Ramos (cell line): ENCODE measurements around the gene LSM11.

Experiments
- in situ Hi-C: fragments of 300-500 bp; cut with MboI; formaldehyde crosslinking; loops from one replicate; pipeline ENCODE4 v1.14.3; 2022; ENCODE audit warnings: low sequenced_read_pairs; ENCODE audit not compliant: unreplicated experiment

Gene LSM11

DNA sequence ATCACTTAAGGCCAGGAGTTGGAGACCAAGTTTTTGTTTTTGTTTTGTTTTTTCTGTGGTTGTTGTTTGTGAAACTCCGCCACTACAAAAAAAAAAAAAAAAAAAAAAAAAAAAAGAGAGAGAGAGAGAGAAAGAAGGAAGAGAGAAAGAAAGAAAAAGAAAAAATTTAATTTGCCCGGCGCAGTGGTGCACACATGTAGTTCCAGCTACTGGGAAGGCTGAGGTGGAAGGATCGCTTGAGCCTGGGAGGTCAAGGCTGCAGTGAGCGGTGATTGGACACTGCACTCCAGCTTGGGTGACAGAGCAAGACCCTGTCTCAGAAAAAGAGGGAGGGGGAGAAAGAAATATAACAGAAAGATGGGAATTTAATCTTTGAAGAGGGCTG lies 11.4 kb upstream of the LSM11 start:
- in situ Hi-C loops: no loop called here

DNA sequence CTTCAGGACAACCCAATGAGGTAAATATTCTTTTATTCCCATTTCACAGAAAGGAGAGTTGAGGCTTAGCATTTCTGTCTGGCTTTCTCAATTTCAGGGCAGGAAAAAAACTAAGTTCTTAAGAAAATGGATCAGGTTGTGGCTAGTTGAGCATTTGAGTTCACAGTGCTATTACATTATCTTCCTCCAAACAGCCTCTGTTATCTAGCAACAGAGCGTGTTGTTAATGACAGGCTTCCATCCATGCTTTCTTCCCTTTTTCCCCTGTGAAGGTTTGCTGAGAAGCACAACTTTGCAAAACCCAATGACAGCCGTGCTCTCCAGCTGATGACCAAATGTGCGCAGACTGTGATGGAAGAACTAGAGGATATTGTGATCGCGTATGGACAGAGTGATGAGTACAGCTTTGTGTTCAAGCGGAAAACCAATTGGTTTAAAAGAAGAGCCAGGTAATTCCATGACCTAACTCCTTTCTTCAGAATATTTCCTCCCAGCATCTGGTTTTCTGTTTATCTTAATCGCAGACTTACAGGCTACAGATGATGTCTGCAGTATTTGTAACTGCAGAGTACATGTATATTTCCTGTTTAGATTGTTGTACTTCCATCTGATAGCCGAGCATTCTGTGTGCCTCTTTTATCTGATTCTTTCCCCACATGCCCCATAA lies 10.8 kb upstream of the LSM11 start:
- in situ Hi-C loops: no loop called here

GRCh38 chr5:157734436-157734835 lies 9.1 kb upstream of the LSM11 start:
- in situ Hi-C loops: no loop called here

- in situ Hi-C loops: no loop called here
These were observed 7.5 kb upstream of the LSM11 start for GRCh38 chr5:157735991-157736390.

DNA sequence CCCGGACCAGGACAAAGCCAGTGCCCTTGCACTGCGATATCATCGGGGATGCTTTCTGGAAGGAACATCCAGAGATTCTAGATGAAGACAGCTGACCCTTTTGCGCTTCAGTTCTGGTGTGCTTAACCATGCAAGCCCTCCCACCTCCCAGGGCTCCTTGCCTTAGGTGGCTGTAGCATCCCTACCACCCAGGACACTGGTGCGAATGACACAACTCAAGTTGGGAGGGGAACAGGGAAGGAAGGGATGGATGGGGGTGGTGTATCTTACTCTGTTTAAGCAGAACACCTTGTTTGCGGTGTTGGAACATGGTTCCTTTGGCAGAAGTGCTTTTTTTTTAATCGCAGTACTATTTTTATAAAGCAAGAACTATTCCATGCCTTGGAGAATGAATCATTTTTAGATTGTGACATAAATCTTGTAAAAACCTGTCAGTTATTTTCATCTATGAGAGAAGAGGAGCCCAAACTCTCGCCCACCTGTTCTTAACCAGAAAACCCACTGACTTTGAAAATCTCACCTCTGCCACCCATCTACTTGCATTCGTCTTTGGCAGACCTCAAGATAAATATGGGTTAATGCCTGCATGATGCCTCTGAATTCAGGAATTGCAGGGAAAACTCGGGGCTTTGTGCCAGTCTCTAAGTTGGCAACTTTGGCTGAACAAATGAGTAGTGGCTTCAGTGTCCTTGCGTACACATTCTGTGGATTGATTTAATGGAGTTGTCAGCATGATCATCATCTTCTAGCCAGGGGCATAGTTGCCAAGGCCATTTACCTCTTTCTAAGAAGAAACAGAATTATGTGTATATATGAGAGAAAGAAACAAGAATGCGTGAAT lies 3.9 kb upstream of the LSM11 start:
- in situ Hi-C loops: loop anchor here (10.0 kb wide), 1 partner anchor 405 kb away; no protein-coding TSS in a partner anchor

- in situ Hi-C loops: loop anchor here (10.0 kb wide), 1 partner anchor 405 kb away; no protein-coding TSS in a partner anchor
These were observed 3.3 kb upstream of the LSM11 start for GRCh38 chr5:157740229-157740610.

- in situ Hi-C loops: loop anchor here (10.0 kb wide), 1 partner anchor 406 kb away; no protein-coding TSS in a partner anchor
These were observed 2.4 kb upstream of the LSM11 start for GRCh38 chr5:157741131-157741530.

- in situ Hi-C loops: loop anchor here (10.0 kb wide), 1 partner anchor 410 kb away; no protein-coding TSS in a partner anchor
These were observed 819 bp downstream of the LSM11 start for GRCh38 chr5:157744051-157745011.

DNA sequence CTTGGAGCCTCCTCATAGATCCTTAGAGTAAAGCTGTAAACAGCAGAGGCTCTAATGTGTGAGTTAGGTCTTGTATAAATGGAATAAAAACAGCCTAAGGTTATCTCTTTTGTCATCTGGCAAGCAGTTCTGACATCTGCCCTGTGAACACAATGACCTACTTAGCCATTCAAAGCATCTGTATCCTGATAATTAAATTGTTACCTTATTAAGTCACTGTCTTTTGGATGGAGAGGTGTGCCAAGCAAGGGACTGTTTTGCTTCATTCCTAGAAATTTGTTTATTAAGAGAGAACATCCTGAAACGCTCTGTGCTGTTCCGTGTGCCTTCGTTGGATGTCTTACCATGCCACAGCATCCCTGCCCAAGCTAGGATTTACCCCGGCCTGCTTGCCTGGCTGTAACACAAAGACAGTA lies 1.5 kb downstream of the LSM11 start:
- in situ Hi-C loops: loop anchor here (10.0 kb wide), 1 partner anchor 410 kb away; no protein-coding TSS in a partner anchor

GRCh38 chr5:157747173-157747740 lies 3.7 kb downstream of the LSM11 start:
- in situ Hi-C loops: loop anchor here (10.0 kb wide), 1 partner anchor 412 kb away; no protein-coding TSS in a partner anchor

DNA sequence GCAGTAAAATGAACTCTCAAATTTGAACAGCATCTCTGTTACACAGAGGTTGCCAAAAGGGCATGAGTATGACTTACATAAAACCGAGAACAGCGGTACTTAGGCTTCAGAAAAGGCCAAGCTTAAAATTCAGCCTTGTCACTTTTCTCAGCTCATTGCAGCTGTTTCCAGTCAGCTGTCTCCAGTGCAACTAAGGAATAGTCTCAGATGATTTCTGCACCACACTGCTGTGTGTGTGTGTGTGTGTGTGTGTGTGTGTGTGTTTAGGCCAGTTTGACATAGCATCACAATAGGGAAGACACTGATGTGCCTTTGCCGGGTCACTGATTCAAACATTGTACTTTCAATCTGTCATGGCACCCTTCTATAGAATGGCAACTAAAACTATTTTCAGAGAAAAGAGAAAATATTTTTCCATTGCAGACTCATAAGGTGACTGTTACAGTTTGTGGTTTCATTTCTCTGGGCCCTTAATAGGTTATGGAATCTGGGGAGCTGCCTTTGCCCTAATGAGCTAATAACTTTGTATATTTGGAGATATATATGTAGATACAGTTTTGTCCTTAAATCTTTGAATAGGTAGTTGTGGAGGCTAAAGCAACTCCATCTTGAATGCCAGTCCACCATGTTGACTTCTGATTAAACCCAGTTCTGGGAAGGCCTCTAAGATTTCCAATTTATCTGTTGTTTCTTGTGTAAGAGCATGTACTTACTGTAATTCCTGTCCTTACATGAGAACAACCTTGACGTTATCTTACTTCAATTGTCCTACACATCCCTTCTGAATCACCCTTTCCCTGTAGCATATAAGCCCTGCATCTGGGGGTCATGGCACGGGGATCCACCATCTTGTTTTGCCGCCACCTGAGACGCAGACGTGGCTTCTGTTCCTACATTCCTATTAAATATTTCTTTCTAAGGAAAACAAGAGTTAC lies 4.5 kb downstream of the LSM11 start:
- in situ Hi-C loops: loop anchor here (10.0 kb wide), 1 partner anchor 413 kb away; no protein-coding TSS in a partner anchor

DNA sequence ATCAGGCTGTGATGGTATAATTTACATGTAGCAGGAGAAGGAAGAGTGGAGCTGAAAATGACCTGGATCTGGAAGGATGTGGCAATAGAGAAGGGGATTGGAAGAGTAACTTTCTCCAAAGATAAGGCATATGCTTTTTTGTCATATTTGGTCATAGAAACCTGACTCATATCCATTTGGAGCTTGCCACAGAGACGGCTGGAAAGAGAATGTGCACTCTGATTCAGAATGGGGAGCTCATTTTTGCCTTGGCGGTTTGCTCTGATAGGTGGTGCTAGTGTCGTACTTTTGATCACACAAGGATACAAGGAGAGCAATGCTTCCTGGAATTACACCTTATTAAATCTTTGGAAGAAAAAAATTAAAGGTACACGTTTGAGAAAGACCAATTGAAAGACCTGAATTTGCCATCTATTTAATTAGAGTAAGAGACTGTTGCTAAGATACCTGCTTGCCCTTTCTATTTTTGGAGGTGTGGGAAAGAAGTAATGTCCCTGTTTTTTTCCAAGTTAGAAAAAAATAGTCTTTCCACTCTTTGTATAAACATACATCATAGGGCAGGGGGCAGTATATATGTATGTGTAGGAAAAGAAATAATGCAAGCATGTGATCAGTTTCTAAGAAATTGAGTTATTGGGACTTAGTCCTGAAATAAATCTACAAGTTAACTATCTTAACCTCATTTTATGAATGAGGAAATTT lies 5.4 kb downstream of the LSM11 start:
- in situ Hi-C loops: loop anchor here (10.0 kb wide), 1 partner anchor 414 kb away; no protein-coding TSS in a partner anchor

- in situ Hi-C loops: loop anchor here (10.0 kb wide), 1 partner anchor 415 kb away; no protein-coding TSS in a partner anchor
These were observed 5.9 kb downstream of the LSM11 start for GRCh38 chr5:157749462-157749799.

- in situ Hi-C loops: loop anchor here (25.0 kb wide), 1 partner anchor 1387 kb away; no protein-coding TSS in a partner anchor
These were observed 6.8 kb downstream of the LSM11 start for GRCh38 chr5:157750320-157750719.

- in situ Hi-C loops: loop anchor here (25.0 kb wide), 1 partner anchor 1381 kb away; no protein-coding TSS in a partner anchor
These were observed 12.6 kb downstream of the LSM11 start for GRCh38 chr5:157756122-157756521.

DNA sequence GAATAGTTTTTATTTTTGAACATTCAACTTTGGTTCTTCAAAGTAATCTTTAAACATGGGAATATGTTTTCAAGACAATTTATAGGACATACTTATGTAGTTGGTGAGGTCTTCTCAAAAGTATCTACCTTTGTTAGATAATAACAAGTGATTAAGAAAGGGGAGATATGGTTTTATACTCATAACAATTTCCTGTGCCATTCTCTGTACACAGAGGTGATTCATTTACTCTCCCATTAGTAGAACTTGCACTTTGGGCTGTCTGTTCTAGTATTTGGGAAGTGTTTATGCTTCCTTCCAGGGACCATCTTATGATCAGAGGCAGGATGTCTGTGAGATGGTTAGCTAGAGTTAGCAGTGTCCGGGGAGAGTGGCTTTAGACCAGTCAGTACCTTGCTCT lies 15.2 kb downstream of the LSM11 start:
- in situ Hi-C loops: loop anchor here (25.0 kb wide), 1 partner anchor 1379 kb away; no protein-coding TSS in a partner anchor

GRCh38 chr5:157761690-157762621 lies 18.4 kb downstream of the LSM11 start:
- in situ Hi-C loops: loop anchor here (25.0 kb wide), 1 partner anchor 1375 kb away; no protein-coding TSS in a partner anchor
